Retina (tissue), 1 donor: Measurements from ENCODE around the gene FHIT.

Experiments
- DNase-seq: peaks from one replicate; pipeline ENCODE4 v3.0.0-alpha.2; 2016

The FHIT gene

GRCh38 chr3:60603860-60604259 is 647.4 kb downstream of the FHIT start:
- no peak for DNase-seq

- DNase-seq, result no peak
Observed at GRCh38 chr3:60600848-60601247, 650.4 kb downstream of the FHIT start.

GRCh38 chr3:60599586-60599985 is 651.7 kb downstream of the FHIT start:
- DNase-seq, result no peak

GRCh38 chr3:60598671-60599070 is 652.6 kb downstream of the FHIT start:
- no peak for DNase-seq

GRCh38 chr3:60594025-60594424 is 657.2 kb downstream of the FHIT start:
- DNase-seq, result no peak

GRCh38 chr3:60591267-60591666 is 660.0 kb downstream of the FHIT start:
- no peak for DNase-seq

GRCh38 chr3:60588806-60589205 is 662.4 kb downstream of the FHIT start:
- no peak for DNase-seq

GRCh38 chr3:60585918-60586317 is 665.3 kb downstream of the FHIT start:
- no peak for DNase-seq

GRCh38 chr3:60584250-60584649 is 667.0 kb downstream of the FHIT start:
- no peak for DNase-seq

- DNase-seq, result no peak
Observed at GRCh38 chr3:60582288-60582687, 669.0 kb downstream of the FHIT start.

GRCh38 chr3:60580809-60581208 is 670.4 kb downstream of the FHIT start:
- no peak for DNase-seq

- DNase-seq, result peak; percentile 20
Observed at GRCh38 chr3:60579734-60580133, 671.5 kb downstream of the FHIT start.

GRCh38 chr3:60578936-60579335 is 672.3 kb downstream of the FHIT start:
- no peak for DNase-seq

GRCh38 chr3:60577601-60578000 is 673.7 kb downstream of the FHIT start:
- DNase-seq, result no peak

- DNase-seq, result no peak
Observed at GRCh38 chr3:60575718-60576272, 675.5 kb downstream of the FHIT start.

GRCh38 chr3:60574046-60574769 is 677.0 kb downstream of the FHIT start:
- DNase-seq, result no peak

GRCh38 chr3:60573494-60573893 is 677.8 kb downstream of the FHIT start:
- DNase-seq, result no peak

GRCh38 chr3:60571511-60571910 is 679.7 kb downstream of the FHIT start:
- no peak for DNase-seq

GRCh38 chr3:60557122-60557521 is 694.1 kb downstream of the FHIT start:
- DNase-seq, result no peak

GRCh38 chr3:60555686-60556354 is 695.4 kb downstream of the FHIT start:
- DNase-seq, result peak; percentile 40

- no peak for DNase-seq
Observed at GRCh38 chr3:60553144-60553543, 698.1 kb downstream of the FHIT start.

GRCh38 chr3:60552581-60552980 is 698.7 kb downstream of the FHIT start:
- no peak for DNase-seq

- DNase-seq, result no peak
Observed at GRCh38 chr3:60551455-60552209, 699.6 kb downstream of the FHIT start.

- DNase-seq, result no peak
Observed at GRCh38 chr3:60549863-60550262, 701.4 kb downstream of the FHIT start.
